IMR-90 (cell line): Measurements from ENCODE around the gene PPP3CA. TPM values are rescaled to one million over a fixed set of nuclear protein-coding genes. Genes with fewer than 3 reads are reported as not detected.

ENCODE experiments used
- ATAC-seq: fragments of 200-7000 bp; cut with Tn5 transposase; 2 replicates; pipeline ENCODE4 v1.9.1; 2020; ENCODE audit warnings: low read depth, mild to moderate bottlenecking, moderate library complexity
- BruUV-seq: library from RNA; stranded (reverse); fragments of 400-500 nt; replicated peaks from 2 replicates; lab custom pipeline; 2021; lab: Mats Ljungman, UMichigan
- CTCF ChIA-PET: fragments of 300-600 bp; formaldehyde crosslinking; extraction: SDS; loops from one replicate; lab custom pipeline; 2021; ENCODE audit warnings: antibody characterized with exemption; lab: Yijun Ruan, JAX
- POLR2A ChIA-PET: fragments of 300-600 bp; sonication (Branson Sonifier 250); formaldehyde crosslinking; loops from one replicate; lab custom pipeline; 2022; ENCODE audit warnings: antibody characterized with exemption; ENCODE audit not compliant: unreplicated experiment; lab: Charles Lee
- DNase-seq: peaks from one replicate; pipeline ENCODE4 v3.0.0; 2013
- H2AFZ ChIP-seq: replicated peaks from 2 replicates; pipeline ENCODE3; 2013; ENCODE audit warnings: low read length, mild to moderate bottlenecking; ENCODE audit not compliant: poor library complexity
- H2AK5ac ChIP-seq: 2 replicates; pipeline ENCODE4 v1.6.1; 2013; ENCODE audit warnings: low read depth, low read length, inconsistent platforms
- H2AK9ac ChIP-seq: replicated peaks from 2 replicates; pipeline ENCODE3; 2013; ENCODE audit warnings: mild to moderate bottlenecking, low read depth, low read length, moderate library complexity; ENCODE audit not compliant: poor library complexity
- H2BK120ac ChIP-seq: 2 replicates; pipeline ENCODE4 v1.6.1; 2013; ENCODE audit warnings: low read depth, low read length, inconsistent platforms
- H2BK15ac ChIP-seq: 3 replicates; pipeline ENCODE4 v1.6.1; 2013; ENCODE audit warnings: low read depth, low read length, inconsistent platforms
- H2BK20ac ChIP-seq: 2 replicates; pipeline ENCODE4 v1.6.1; 2013; ENCODE audit warnings: low read depth, mild to moderate bottlenecking, inconsistent platforms, low read length, moderate library complexity
- H2BK5ac ChIP-seq: 2 replicates; pipeline ENCODE4 v1.6.1; 2013; ENCODE audit warnings: mild to moderate bottlenecking, low read depth, low read length, inconsistent platforms; ENCODE audit not compliant: poor library complexity, severe bottlenecking
- H3K14ac ChIP-seq: replicated peaks from 2 replicates; pipeline ENCODE4 v1.6.1; 2013; ENCODE audit warnings: low read depth, low read length, inconsistent platforms
- H3K18ac ChIP-seq: 2 replicates; pipeline ENCODE4 v1.6.1; 2013; ENCODE audit warnings: low read depth, low read length, control low read depth
- H3K23ac ChIP-seq: 2 replicates; pipeline ENCODE4 v1.6.1; 2013; ENCODE audit warnings: low read depth, low read length, inconsistent platforms
- H3K27ac ChIP-seq: 2 replicates; pipeline ENCODE4 v1.5.1; 2013; ENCODE audit warnings: mild to moderate bottlenecking, control low read depth, low read length; ENCODE audit not compliant: insufficient read depth
- H3K27me3 ChIP-seq: 2 replicates; pipeline ENCODE4 v1.6.1; 2013; ENCODE audit warnings: low read length; ENCODE audit not compliant: control insufficient read depth, insufficient read depth
- H3K36me3 ChIP-seq: 2 replicates; pipeline ENCODE4 v1.6.1; 2013; ENCODE audit warnings: low read length, mixed read lengths; ENCODE audit not compliant: control insufficient read depth, insufficient read depth
- H3K4ac ChIP-seq: 2 replicates; pipeline ENCODE4 v1.6.1; 2013; ENCODE audit warnings: low read depth, low read length, inconsistent platforms
- H3K4me1 ChIP-seq: 2 replicates; pipeline ENCODE4 v1.6.1; 2013; ENCODE audit warnings: low read length, mixed read lengths; ENCODE audit not compliant: control insufficient read depth, insufficient read depth
- H3K4me2 ChIP-seq: 2 replicates; pipeline ENCODE4 v1.6.1; 2013; ENCODE audit warnings: low read depth, mild to moderate bottlenecking, control low read depth, low read length, moderate library complexity
- H3K4me3 ChIP-seq: 2 replicates; pipeline ENCODE4 v1.5.1; 2013; ENCODE audit warnings: low read depth, mild to moderate bottlenecking, control low read depth, low read length, moderate library complexity; ENCODE audit not compliant: insufficient read depth
- H3K56ac ChIP-seq: 2 replicates; pipeline ENCODE4 v1.6.1; 2013; ENCODE audit warnings: low read length, inconsistent platforms; ENCODE audit not compliant: insufficient read depth; ENCODE audit errors: extremely low read depth
- H3K79me1 ChIP-seq, 2 experiments: 2 replicates each; pipeline ENCODE4 v1.6.1; 2013; ENCODE audit warnings: low read length in 2 of 2, inconsistent platforms in 1 of 2, low read depth in 1 of 2
- H3K9ac ChIP-seq: 2 replicates; pipeline ENCODE4 v1.6.1; 2013; ENCODE audit warnings: low read depth, low read length, control low read depth
- H3K9me1 ChIP-seq: 2 replicates; pipeline ENCODE4 v1.6.1; 2013; ENCODE audit warnings: low read length, inconsistent platforms; ENCODE audit not compliant: insufficient read depth
- H3K9me3 ChIP-seq: 2 replicates; pipeline ENCODE4 v1.6.1; 2013; ENCODE audit warnings: low read length; ENCODE audit not compliant: control insufficient read depth, insufficient read depth
- H4K20me1 ChIP-seq: 2 replicates; pipeline ENCODE4 v1.6.1; 2013; ENCODE audit warnings: low read length, inconsistent platforms; ENCODE audit not compliant: insufficient read depth
- H4K5ac ChIP-seq: 2 replicates; pipeline ENCODE4 v1.6.1; 2013; ENCODE audit warnings: mild to moderate bottlenecking, low read depth, low read length, control low read depth
- H4K8ac ChIP-seq, 2 experiments: 2 replicates each; pipeline ENCODE4 v1.6.1; 2013; ENCODE audit warnings: low read depth in 2 of 2, low read length in 2 of 2, control low read depth in 1 of 2, inconsistent platforms in 1 of 2
- H4K91ac ChIP-seq: 2 replicates; pipeline ENCODE4 v1.6.1; 2013; ENCODE audit warnings: low read depth, low read length, inconsistent platforms; ENCODE audit not compliant: insufficient read depth
- BHLHE40 ChIP-seq: fragments of 150-350 bp; IDR thresholded peaks from 2 replicates; pipeline ENCODE4 v1.6.1; 2016; ENCODE audit warnings: mild to moderate bottlenecking, low read depth, low read length
- CEBPB ChIP-seq: IDR thresholded peaks from 2 replicates; pipeline ENCODE4 v1.6.1; 2012; ENCODE audit warnings: low read depth, low read length, improper control_type of control experiment
- CHD1 ChIP-seq: IDR thresholded peaks from 2 replicates; pipeline ENCODE4 v1.6.1; 2012; ENCODE audit warnings: low read depth, low read length, improper control_type of control experiment
- FOS ChIP-seq: fragments of 150-350 bp; IDR thresholded peaks from 2 replicates; pipeline ENCODE4 v1.6.1; 2016; ENCODE audit warnings: low read depth, low read length
- MAFK ChIP-seq: IDR thresholded peaks from 2 replicates; pipeline ENCODE4 v1.6.1; 2012; ENCODE audit warnings: low read depth, low read length, improper control_type of control experiment
- MAZ ChIP-seq: IDR thresholded peaks from 2 replicates; pipeline ENCODE4 v1.6.1; 2012; ENCODE audit warnings: low read depth, mild to moderate bottlenecking, low read length, improper control_type of control experiment, moderate library complexity, borderline replicate concordance
- NFE2L2 ChIP-seq: fragments of 150-350 bp; IDR thresholded peaks from 2 replicates; pipeline ENCODE4 v1.6.1; 2016; ENCODE audit warnings: low read depth, mild to moderate bottlenecking, low read length
- POLR2A ChIP-seq: IDR thresholded peaks from 2 replicates; pipeline ENCODE4 v1.6.1; 2012; ENCODE audit warnings: mild to moderate bottlenecking, low read depth, low read length
- RAD21 ChIP-seq: IDR thresholded peaks from 2 replicates; pipeline ENCODE4 v1.6.1; 2012; ENCODE audit warnings: low read length, improper control_type of control experiment
- RCOR1 ChIP-seq: IDR thresholded peaks from 2 replicates; pipeline ENCODE4 v1.6.1; 2012; ENCODE audit warnings: mild to moderate bottlenecking, low read length, improper control_type of control experiment; ENCODE audit not compliant: insufficient replicate concordance
- RFX5 ChIP-seq: IDR thresholded peaks from 2 replicates; pipeline ENCODE4 v1.8.0; 2012; ENCODE audit warnings: low read depth, mild to moderate bottlenecking, low read length, moderate library complexity
- SMC3 ChIP-seq: fragments of 150-350 bp; IDR thresholded peaks from 2 replicates; pipeline ENCODE4 v1.6.1; 2016; ENCODE audit warnings: low read depth, mild to moderate bottlenecking, antibody characterized with exemption, low read length, moderate library complexity
- WGBS, 2 experiments: methylation state at CpG; one replicate each; pipeline versions ENCODE4 v1.1.5 to v1.1.7; 2013; ENCODE audit warnings: missing lambda C conversion rate in 2 of 2; ENCODE audit not compliant: insufficient read length in 1 of 2; ENCODE audit errors: extremely low coverage in 2 of 2; 5-methylcytosine and 5-hydroxymethylcytosine counted together
- dilution Hi-C: fragments of 300-500 bp; cut with HindIII; formaldehyde crosslinking; loops from one replicate; pipeline ENCODE4 v1.14.3; 2018; ENCODE audit warnings: low sequenced_read_pairs; ENCODE audit not compliant: unreplicated experiment
- in situ Hi-C: fragments of 300-500 bp; cut with MboI; formaldehyde crosslinking; loops from 3 replicates; pipeline ENCODE4 v1.14.3; 2019; ENCODE audit warnings: low sequenced_read_pairs, inconsistent platforms, mixed read lengths
- intact Hi-C: fragments of 100-400 bp; cut with micrococcal nuclease; formaldehyde crosslinking; loops from 2 replicates; pipeline ENCODE4 v1.10.0; 2022
- polyA plus RNA-seq, 3 experiments: library from polyadenylated mRNA; depleted of rRNA; stranded (reverse); fragments of >200 nt; gene quantifications; 2 replicates each; pipeline ENCODE4 v1.2.3, GENCODE V29; 2012; ENCODE audit warnings: low replicate concordance in 1 of 3
- total RNA-seq: library from RNA; depleted of rRNA; stranded (reverse); fragments of >200 nt; gene quantifications from 2 replicates; pipeline ENCODE4 v1.2.3, GENCODE V29; 2012
- TF ChIP-seq, protein P1 (sequence below): fragments of 150-350 bp; IDR thresholded peaks from 2 replicates; pipeline ENCODE4 v1.6.1; 2016; ENCODE audit warnings: low read depth, mild to moderate bottlenecking, low read length, moderate library complexity, borderline replicate concordance
- TF ChIP-seq, protein P2 (sequence below): fragments of 150-350 bp; IDR thresholded peaks from 2 replicates; pipeline ENCODE4 v1.6.1; 2017; ENCODE audit warnings: mild to moderate bottlenecking, antibody characterized with exemption, low read length, low read depth
- TF ChIP-seq, protein P3 (sequence below): conservative IDR thresholded peaks from 2 replicates; pipeline ENCODE4 v1.5.1; 2012; ENCODE audit warnings: mild to moderate bottlenecking, low read depth, low read length, improper control_type of control experiment

The PPP3CA gene
- total and polyA plus RNA-seq, 2 of the 4 experiments (the other 2 are of a cell fraction), result 14.5 to 48.6 TPM

DNA sequence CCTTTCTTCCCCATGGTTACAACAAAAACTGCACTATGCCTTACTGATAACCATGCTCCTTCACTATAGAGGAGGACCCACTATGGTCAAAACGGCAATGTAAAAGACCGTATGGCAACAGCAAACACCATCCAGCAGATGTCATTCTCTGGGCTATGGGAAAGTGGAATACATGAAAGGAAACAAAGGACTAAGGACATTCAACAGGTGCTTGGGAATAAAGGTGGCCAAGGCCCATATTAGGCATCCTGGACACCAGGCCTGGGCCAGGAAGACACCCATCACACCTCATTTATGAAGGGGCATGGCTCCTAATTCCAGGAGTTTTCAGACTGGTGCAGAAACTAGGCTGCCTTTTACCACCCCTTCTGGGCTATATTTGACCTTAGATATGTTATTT, 268.4 kb downstream of the PPP3CA start:
- no peak overlapping the region for H2BK120ac ChIP-seq
- H3K4me2 ChIP-seq, result no peak overlapping the region
- no peaks in the 10 kb centered on the region for H3K79me1 ChIP-seq
- no peak overlapping the region for H3K56ac ChIP-seq
- no peaks in the 10 kb centered on the region for H3K9me3 ChIP-seq
- H3K9ac ChIP-seq, result no peak overlapping the region
- H4K5ac ChIP-seq, result no peak overlapping the region
- no peaks in the 10 kb centered on the region for H3K4me1 ChIP-seq
- H3K4ac ChIP-seq, result no peak overlapping the region
- H3K18ac ChIP-seq, result no peak overlapping the region
- no peak overlapping the region for H4K91ac ChIP-seq
- DNase-seq, result no peak
- ChIA-PET CTCF (no interaction called here), POLR2A (no interaction called here)
- in situ Hi-C loops, result no loop called here
- H3K14ac ChIP-seq, result no peak overlapping the region
- H2AFZ ChIP-seq, result no peak overlapping the region
- H2BK15ac ChIP-seq, result no peak overlapping the region
- dilution Hi-C loops, result no loop called here
- no peak overlapping the region for H2AK9ac ChIP-seq
- H3K27me3 ChIP-seq, result no peaks in the 10 kb centered on the region
- no peak for ATAC-seq
- no peak overlapping the region for H3K27ac ChIP-seq
- no peak overlapping the region for H4K8ac ChIP-seq
- H2BK20ac ChIP-seq, result no peak overlapping the region
- intact Hi-C loops, result no loop called here
- no peak overlapping the region for H3K23ac ChIP-seq
- 0 out of 2 replicates have a peak, but pooled peaks cover 2% of the 10 kb centered on the region for H3K36me3 ChIP-seq
- H4K20me1 ChIP-seq, result no peaks in the 10 kb centered on the region
- H3K4me3 ChIP-seq, result no peak overlapping the region
- no TSS peak for BruUV-seq
- no CpG with 5 or more reads among the region's 2 CpGs for WGBS, 2 experiments
- no peak overlapping the region for H2BK5ac ChIP-seq
- TF ChIP-seq POLR2A (no peak), BHLHE40 (no peak), SMC3 (no peak), MAFK (no peak), CHD1 (no peak), RCOR1 (no peak), RFX5 (no peak), FOS (no peak), RAD21 (no peak), CEBPB (no peak), NFE2L2 (no peak), MAZ (no peak)
- TF ChIP-seq, protein P1, sequence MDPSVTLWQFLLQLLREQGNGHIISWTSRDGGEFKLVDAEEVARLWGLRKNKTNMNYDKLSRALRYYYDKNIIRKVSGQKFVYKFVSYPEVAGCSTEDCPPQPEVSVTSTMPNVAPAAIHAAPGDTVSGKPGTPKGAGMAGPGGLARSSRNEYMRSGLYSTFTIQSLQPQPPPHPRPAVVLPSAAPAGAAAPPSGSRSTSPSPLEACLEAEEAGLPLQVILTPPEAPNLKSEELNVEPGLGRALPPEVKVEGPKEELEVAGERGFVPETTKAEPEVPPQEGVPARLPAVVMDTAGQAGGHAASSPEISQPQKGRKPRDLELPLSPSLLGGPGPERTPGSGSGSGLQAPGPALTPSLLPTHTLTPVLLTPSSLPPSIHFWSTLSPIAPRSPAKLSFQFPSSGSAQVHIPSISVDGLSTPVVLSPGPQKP, result no peak
- TF ChIP-seq, protein P2, sequence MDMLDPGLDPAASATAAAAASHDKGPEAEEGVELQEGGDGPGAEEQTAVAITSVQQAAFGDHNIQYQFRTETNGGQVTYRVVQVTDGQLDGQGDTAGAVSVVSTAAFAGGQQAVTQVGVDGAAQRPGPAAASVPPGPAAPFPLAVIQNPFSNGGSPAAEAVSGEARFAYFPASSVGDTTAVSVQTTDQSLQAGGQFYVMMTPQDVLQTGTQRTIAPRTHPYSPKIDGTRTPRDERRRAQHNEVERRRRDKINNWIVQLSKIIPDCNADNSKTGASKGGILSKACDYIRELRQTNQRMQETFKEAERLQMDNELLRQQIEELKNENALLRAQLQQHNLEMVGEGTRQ, result no peak
- TF ChIP-seq, protein P3, sequence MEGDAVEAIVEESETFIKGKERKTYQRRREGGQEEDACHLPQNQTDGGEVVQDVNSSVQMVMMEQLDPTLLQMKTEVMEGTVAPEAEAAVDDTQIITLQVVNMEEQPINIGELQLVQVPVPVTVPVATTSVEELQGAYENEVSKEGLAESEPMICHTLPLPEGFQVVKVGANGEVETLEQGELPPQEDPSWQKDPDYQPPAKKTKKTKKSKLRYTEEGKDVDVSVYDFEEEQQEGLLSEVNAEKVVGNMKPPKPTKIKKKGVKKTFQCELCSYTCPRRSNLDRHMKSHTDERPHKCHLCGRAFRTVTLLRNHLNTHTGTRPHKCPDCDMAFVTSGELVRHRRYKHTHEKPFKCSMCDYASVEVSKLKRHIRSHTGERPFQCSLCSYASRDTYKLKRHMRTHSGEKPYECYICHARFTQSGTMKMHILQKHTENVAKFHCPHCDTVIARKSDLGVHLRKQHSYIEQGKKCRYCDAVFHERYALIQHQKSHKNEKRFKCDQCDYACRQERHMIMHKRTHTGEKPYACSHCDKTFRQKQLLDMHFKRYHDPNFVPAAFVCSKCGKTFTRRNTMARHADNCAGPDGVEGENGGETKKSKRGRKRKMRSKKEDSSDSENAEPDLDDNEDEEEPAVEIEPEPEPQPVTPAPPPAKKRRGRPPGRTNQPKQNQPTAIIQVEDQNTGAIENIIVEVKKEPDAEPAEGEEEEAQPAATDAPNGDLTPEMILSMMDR, result no peak
- H3K9me1 ChIP-seq, result peaks cover 3% of the 10 kb centered on the region; the same call in 1 of the 2 replicates
- H2AK5ac ChIP-seq, result no peak overlapping the region
